Karpas-422 (cell line): ENCODE data around the gene CSTB. TPM values are rescaled to one million over a fixed set of nuclear protein-coding genes. Genes with fewer than 3 reads are reported as not detected.

Source experiments
- DNase-seq: peaks from one replicate; pipeline ENCODE4 v3.0.0-alpha.2; 2015
- H2AFZ ChIP-seq: fragments of 200-600 bp; sonication (generic); 2 replicates; pipeline ENCODE4 v1.6.1; 2014; ENCODE audit warnings: antibody characterized with exemption, low read length, mixed read lengths
- H3K27ac ChIP-seq: fragments of 200-600 bp; sonication (generic); 2 replicates; pipeline ENCODE4 v1.5.1; 2014; ENCODE audit warnings: mild to moderate bottlenecking, low read length, moderate library complexity
- H3K27me3 ChIP-seq: fragments of 200-600 bp; sonication (generic); 2 replicates; pipeline ENCODE4 v1.6.1; 2014; ENCODE audit warnings: low read length, mixed read lengths
- H3K36me3 ChIP-seq: fragments of 200-600 bp; sonication (generic); 2 replicates; pipeline ENCODE4 v1.6.1; 2014; ENCODE audit warnings: low read length, mixed read lengths; ENCODE audit not compliant: insufficient read depth
- H3K4me1 ChIP-seq: fragments of 200-600 bp; sonication (generic); 2 replicates; pipeline ENCODE4 v1.6.1; 2014; ENCODE audit warnings: mild to moderate bottlenecking, low read length, mixed read lengths
- H3K4me2 ChIP-seq: fragments of 200-600 bp; sonication (generic); 2 replicates; pipeline ENCODE4 v1.6.1; 2014; ENCODE audit warnings: low read length, low read depth, mild to moderate bottlenecking; ENCODE audit not compliant: poor library complexity, severe bottlenecking
- H3K4me3 ChIP-seq: fragments of 200-600 bp; sonication (generic); 2 replicates; pipeline ENCODE4 v1.5.1; 2014; ENCODE audit warnings: mild to moderate bottlenecking, antibody characterized with exemption, low read length, mixed read lengths
- H3K79me2 ChIP-seq: fragments of 200-600 bp; sonication (generic); 2 replicates; pipeline ENCODE4 v1.6.1; 2014; ENCODE audit warnings: mild to moderate bottlenecking, low read length, mixed read lengths
- H3K9ac ChIP-seq: fragments of 200-600 bp; sonication (generic); 2 replicates; pipeline ENCODE4 v1.6.0; 2014; ENCODE audit warnings: low read length
- H3K9me2 ChIP-seq: fragments of 200-600 bp; sonication (generic), shearing (Covaris generic); replicated peaks from 2 replicates; pipeline ENCODE4 v1.6.0; 2014; ENCODE audit warnings: mild to moderate bottlenecking, low read length, moderate library complexity; ENCODE audit not compliant: insufficient read depth
- H3K9me3 ChIP-seq: fragments of 300-700, 200-600 bp; sonication (generic); 2 replicates; pipeline ENCODE4 v1.6.1; 2014; ENCODE audit warnings: low read length, mixed read lengths
- H4K20me1 ChIP-seq: fragments of 200-600 bp; sonication (generic); 2 replicates; pipeline ENCODE4 v1.6.1; 2014; ENCODE audit warnings: mild to moderate bottlenecking, antibody characterized with exemption, low read length, low read depth; ENCODE audit not compliant: insufficient read depth
- total RNA-seq: library from RNA; depleted of rRNA; stranded (reverse); fragments of >200 nt; shearing (Covaris generic); gene quantifications from 2 replicates; pipeline ENCODE4 v1.2.3, GENCODE V29; 2014; ENCODE audit warnings: low replicate concordance

Gene CSTB
- total RNA-seq, 1 experiment from 2014 or later: 28.0 TPM

DNA sequence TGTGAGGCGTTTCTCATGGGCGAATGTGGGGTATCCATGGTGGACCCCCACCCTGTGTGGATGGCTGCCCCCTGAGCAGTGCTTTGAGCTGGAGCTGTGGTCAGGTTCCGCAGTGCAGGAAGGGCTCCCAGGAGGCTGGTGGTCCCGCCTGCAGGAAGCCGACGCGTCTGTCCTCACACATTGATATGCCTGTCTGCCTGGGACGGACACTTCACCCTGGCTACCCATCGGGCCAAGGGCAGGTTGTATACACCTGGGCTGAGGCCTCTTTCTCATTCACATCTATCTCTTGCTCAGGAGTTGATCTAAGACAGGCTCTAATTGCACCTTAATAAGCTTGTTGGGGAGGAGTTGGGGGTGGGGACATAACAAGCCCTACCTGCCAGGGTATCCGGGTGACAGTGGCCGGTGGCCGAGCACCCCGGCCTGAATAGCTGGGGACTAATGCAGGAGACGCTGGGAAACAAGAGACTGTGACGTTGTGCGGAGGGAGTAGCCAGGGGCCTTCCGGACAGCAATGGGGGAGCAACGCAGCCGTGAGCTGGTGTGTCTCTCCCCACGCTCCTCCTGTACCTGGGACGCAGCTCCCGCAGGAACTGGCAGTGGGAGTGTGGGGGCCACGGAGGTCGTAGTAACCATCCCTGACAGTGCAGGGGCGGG is 35.5 kb downstream of the CSTB start:
- H3K4me3 ChIP-seq: no peak overlapping the region

DNA sequence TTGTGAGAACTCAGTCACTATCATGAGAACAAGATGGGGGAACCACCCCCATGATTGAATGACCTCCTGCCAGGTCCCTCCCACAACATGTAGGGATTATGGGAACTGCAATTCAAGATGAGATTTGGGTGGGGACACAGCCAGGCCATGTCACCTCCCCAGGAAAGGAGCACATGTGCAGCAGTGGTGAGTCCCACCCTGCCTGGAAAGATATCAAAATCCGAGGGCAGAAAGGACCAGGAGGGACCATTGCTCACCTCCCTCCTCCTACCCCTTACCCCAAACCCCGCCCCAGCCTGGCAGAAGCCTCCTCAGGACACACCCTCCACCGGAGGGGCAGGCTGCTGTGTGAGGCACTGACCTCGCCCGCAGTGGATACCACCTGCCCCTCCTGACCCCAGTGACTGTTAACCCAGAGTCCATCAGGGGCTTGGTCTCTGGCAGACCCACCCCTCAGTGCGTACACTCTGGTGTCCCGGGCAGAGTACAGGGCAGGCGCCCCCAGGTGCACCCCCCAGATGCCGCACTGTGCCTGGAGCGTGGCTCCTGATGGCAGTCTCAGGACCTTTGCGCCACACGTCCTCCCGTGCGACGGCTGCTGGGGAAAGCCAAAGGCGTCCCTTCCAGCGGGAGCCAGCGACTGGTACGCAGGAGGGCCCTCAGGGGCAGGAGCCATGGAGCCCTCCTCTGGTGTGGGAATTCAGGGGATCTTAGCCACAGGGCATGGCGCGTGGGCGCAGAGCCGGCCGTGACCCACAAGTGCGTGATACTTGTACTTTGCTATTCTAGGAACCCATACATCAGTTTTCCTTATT is 36.3 kb downstream of the CSTB start:
- Histone ChIP-seq H3K27ac (no peak overlapping the region), H3K9ac (no peak overlapping the region), H3K4me3 (no peak overlapping the region), H2AFZ (no peak overlapping the region), H4K20me1 (no peaks in the 10 kb centered on the region), H3K9me2 (no peaks in the 10 kb centered on the region), H3K36me3 (no peaks in the 10 kb centered on the region), H3K9me3 (no peaks in the 10 kb centered on the region), H3K4me2 (no peak overlapping the region), H3K4me1 (no peaks in the 10 kb centered on the region), H3K27me3 (no peaks in the 10 kb centered on the region), H3K79me2 (peaks cover 4% of the 10 kb centered on the region; the same call in 1 of the 2 replicates)
- no peak for DNase-seq

More for the DNA sequence above, 35.5 kb downstream of the CSTB start:
- Histone ChIP-seq H3K27ac (no peak overlapping the region), H3K9me3 (no peaks in the 10 kb centered on the region), H3K79me2 (0 out of 2 replicates have a peak, but pooled peaks cover 4% of the 10 kb centered on the region), H3K36me3 (no peaks in the 10 kb centered on the region), H3K4me2 (no peak overlapping the region), H3K4me1 (no peaks in the 10 kb centered on the region), H3K27me3 (no peaks in the 10 kb centered on the region), H3K9me2 (no peaks in the 10 kb centered on the region), H3K9ac (no peak overlapping the region), H4K20me1 (no peaks in the 10 kb centered on the region), H2AFZ (no peak overlapping the region)
- DNase-seq: no peak

DNA sequence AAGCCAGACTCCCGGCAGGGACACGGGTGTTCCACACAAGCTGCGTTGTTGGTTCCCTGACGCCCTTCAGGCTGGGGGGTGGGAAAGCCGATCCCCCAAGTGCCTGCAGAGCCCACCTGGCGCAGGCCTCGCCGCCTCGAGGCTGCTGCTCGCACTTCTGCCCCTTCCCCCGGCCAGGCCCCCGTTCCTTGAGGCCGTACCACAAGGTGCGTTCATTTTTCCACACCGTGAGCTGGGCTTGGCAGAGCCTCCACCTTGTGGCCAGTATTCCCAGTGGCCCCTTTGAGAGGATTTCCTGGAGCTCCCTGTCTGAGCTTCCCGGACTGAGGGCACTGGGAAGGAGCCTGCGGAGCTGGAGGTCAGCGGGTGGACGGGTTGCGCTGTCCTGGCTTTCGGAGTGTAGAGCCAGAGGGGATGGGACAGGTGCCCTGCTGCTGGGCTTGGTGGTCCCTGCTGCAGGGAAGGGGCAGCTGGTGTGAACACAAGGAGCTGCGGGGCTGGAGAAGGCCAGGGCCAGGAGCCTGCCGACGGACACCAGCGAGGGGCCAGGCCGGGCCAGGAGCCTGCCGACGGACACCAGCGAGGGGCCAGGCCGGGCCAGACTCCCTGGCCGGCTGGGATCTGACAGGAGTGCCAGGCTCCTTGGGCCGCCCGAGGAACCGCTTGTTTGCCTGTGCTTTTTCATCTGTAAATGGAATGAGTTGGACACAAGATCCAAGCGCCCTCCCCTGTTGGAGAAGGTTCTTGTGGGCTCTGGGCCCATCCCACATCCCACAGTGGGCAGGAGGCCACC is 38.8 kb downstream of the CSTB start:
- Histone ChIP-seq H3K79me2 (peaks cover 19% of the 10 kb centered on the region), H3K4me3 (no peak overlapping the region)

DNA sequence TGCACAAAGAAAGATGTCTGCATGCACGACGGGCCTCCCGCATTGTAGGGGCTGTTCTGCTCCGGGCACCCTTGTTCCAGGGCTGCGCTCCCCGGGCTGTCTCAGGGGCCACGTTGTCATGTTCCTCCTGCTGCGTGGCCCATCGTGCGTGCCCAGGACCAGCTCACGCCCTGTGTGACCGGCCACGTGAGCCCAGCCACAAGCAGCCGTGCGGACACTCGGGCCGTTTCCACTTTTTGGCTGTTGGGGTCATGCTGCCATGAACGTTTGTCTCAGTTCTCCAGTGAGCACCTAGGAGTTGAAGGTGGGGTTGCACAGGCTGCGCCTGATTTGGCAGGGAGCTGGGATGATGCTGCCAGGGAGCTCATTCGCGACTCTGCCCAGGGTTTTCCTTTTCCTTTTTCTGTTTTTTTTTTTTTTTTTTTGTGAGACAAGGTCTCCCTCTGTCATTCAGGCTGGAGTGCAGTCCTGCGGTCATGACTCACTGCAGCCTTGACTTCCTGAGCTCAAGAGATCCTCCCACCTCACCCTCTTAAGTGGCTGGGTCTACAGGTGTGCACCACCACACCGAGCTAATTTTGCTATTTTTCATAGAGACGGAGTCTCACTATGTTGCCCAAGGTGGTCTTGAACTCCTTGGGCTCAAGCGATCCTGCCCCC is 39.8 kb downstream of the CSTB start:
- no peak for DNase-seq

More for the DNA sequence above, 38.8 kb downstream of the CSTB start:
- Histone ChIP-seq H4K20me1 (no peaks in the 10 kb centered on the region), H3K9me2 (no peaks in the 10 kb centered on the region), H3K9me3 (no peaks in the 10 kb centered on the region), H3K4me2 (no peak overlapping the region), H3K27me3 (no peaks in the 10 kb centered on the region), H3K27ac (no peak overlapping the region), H3K36me3 (no peaks in the 10 kb centered on the region), H3K9ac (no peak overlapping the region), H2AFZ (no peak overlapping the region), H3K4me1 (no peaks in the 10 kb centered on the region)
- DNase-seq: no peak

DNA sequence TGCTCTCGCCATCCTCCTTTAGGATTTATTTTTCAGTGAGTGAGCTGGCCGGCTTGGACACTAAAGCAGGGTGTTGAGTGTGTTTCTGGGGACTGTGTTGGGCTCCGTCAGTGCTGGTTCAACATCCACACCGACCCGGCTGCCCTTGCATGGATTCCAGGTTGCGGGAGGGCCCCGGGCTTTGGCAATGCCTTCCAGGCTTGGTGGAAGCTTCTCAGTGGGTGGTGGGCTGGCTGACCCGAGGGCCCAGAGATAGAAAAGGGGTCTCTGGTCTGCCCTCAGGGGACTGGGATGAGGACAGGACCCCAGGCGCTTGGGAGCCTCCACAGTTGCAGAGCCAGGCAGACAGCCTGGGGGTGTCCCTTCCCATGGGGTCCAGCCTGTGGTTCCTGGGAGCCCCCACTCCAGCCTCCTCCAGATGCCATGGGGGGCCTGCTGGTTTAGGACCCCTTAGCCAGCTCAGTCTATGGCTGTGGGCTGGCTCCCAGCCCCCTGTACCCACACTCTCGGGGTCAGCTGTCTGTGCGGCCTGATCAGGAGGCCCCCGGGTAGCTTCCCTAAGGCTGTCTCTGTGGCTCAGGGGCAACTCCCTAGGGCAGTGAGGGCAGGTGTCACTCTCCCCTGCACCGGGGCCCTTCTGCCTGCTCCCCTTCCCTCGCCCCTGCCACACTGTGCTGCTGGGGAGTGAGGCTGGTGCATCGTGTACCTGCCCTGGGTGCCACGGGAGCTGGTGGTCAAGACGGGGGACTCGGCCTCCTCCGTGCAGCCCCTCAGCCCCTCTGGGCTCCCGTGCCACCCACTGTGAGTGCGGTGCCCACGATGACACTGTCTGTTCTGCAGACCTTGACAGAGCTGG is 40.6 kb downstream of the CSTB start:
- H3K27me3 ChIP-seq: no peaks in the 10 kb centered on the region
- no peak overlapping the region for H2AFZ ChIP-seq
- no peaks in the 10 kb centered on the region for H3K9me2 ChIP-seq
- no peak overlapping the region for H3K27ac ChIP-seq
- peaks cover 37% of the 10 kb centered on the region for H3K79me2 ChIP-seq
- no peaks in the 10 kb centered on the region for H4K20me1 ChIP-seq
- no peaks in the 10 kb centered on the region for H3K4me1 ChIP-seq
- H3K9me3 ChIP-seq: no peaks in the 10 kb centered on the region
- no peaks in the 10 kb centered on the region for H3K36me3 ChIP-seq
- no peak overlapping the region for H3K9ac ChIP-seq
- no peak for DNase-seq
- no peak overlapping the region for H3K4me2 ChIP-seq
- H3K4me3 ChIP-seq: no peak overlapping the region

More for the DNA sequence above, 39.8 kb downstream of the CSTB start:
- Histone ChIP-seq H4K20me1 (no peaks in the 10 kb centered on the region), H3K27ac (no peak overlapping the region), H2AFZ (no peak overlapping the region), H3K4me2 (no peak overlapping the region), H3K27me3 (no peaks in the 10 kb centered on the region), H3K36me3 (no peaks in the 10 kb centered on the region), H3K9ac (no peak overlapping the region), H3K79me2 (peaks cover 29% of the 10 kb centered on the region), H3K9me3 (no peaks in the 10 kb centered on the region), H3K9me2 (no peaks in the 10 kb centered on the region), H3K4me1 (no peaks in the 10 kb centered on the region), H3K4me3 (no peak overlapping the region)

DNA sequence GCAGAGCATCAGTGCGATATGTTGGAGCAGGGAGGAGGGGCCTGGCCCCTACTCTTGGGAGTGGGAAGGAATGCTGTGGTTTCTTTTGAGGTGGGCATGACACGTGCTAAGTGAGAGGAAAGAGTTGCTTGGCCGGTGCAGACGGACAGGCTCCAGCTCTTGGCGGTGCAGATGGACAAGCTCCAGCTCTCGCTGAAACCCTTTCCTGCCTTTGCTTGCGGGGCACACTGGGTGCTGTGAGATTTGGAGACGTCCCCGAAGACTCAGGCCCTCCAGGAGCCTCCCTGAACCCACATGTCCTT is 41.2 kb downstream of the CSTB start:
- no peaks in the 10 kb centered on the region for H4K20me1 ChIP-seq
- no peak overlapping the region for H3K4me3 ChIP-seq
- no peaks in the 10 kb centered on the region for H3K36me3 ChIP-seq
- H3K4me2 ChIP-seq: no peak overlapping the region
- H3K79me2 ChIP-seq: peaks cover 43% of the 10 kb centered on the region
- H3K27me3 ChIP-seq: no peaks in the 10 kb centered on the region
- no peaks in the 10 kb centered on the region for H3K9me2 ChIP-seq
- DNase-seq: no peak
- H3K9ac ChIP-seq: no peak overlapping the region
- no peaks in the 10 kb centered on the region for H3K9me3 ChIP-seq
- no peak overlapping the region for H3K27ac ChIP-seq
- no peaks in the 10 kb centered on the region for H3K4me1 ChIP-seq
- no peak overlapping the region for H2AFZ ChIP-seq

DNA sequence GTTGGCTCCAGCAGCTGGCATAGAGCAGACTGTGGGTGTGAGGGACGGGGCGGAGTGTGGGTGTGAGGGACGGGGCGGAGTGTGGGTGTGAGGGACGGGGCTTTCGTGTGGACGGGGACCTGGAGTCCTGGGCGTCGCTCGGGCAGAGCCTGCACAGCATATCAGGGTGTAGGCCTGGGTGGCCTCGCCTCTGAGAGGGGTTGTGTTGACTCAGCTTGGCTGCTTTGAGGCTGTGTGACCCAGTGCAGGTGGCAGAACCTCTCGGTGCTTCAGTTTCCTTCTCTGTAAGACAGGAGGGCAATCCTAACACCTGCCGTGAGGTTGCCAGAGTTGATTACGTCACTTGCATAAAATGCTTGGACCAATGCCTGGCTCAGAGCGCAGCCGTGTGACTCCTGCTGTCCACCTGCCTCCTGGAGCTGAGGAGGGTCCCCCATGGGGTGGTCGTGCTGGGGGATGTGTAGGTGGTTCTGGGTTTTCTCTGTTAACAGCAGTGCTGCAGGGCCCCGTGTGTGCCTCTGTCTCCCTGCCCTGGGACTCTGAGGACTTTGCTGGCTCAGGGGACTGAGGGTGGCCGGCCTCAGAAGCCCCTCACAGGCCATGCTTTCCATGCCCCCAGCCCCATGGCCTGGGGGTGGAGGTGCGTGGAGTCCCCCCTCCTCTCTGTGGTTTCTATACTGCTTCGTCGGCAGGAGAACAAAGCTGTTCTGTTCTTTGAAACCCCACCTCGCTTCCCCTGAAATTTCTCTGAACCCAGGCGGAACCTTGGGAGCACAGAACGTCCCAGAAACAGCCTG is 41.8 kb downstream of the CSTB start:
- Histone ChIP-seq H3K27me3 (no peaks in the 10 kb centered on the region), H3K4me3 (no peak overlapping the region), H4K20me1 (no peaks in the 10 kb centered on the region), H3K4me1 (peaks cover 4% of the 10 kb centered on the region), H3K9me2 (no peaks in the 10 kb centered on the region), H2AFZ (no peak overlapping the region), H3K9me3 (no peaks in the 10 kb centered on the region), H3K27ac (no peak overlapping the region), H3K79me2 (peaks cover 49% of the 10 kb centered on the region), H3K4me2 (no peak overlapping the region), H3K36me3 (no peaks in the 10 kb centered on the region), H3K9ac (no peak overlapping the region)
- DNase-seq: no peak
